Measurements from ENCODE around the gene E2F3. TPM values are rescaled to one million over a fixed set of nuclear protein-coding genes. Genes with fewer than 3 reads are reported as not detected.

The E2F3 gene
- total RNA-seq, 4 donors from 2014 or later: 5.8 to 10.7 (median 9.1) TPM

GRCh38 chr6:20454204-20454824 is 52.6 kb downstream of the E2F3 start:
- TF ChIP-seq, protein P1, sequence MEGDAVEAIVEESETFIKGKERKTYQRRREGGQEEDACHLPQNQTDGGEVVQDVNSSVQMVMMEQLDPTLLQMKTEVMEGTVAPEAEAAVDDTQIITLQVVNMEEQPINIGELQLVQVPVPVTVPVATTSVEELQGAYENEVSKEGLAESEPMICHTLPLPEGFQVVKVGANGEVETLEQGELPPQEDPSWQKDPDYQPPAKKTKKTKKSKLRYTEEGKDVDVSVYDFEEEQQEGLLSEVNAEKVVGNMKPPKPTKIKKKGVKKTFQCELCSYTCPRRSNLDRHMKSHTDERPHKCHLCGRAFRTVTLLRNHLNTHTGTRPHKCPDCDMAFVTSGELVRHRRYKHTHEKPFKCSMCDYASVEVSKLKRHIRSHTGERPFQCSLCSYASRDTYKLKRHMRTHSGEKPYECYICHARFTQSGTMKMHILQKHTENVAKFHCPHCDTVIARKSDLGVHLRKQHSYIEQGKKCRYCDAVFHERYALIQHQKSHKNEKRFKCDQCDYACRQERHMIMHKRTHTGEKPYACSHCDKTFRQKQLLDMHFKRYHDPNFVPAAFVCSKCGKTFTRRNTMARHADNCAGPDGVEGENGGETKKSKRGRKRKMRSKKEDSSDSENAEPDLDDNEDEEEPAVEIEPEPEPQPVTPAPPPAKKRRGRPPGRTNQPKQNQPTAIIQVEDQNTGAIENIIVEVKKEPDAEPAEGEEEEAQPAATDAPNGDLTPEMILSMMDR (IDR thresholded peaks at IDR 0.05): no peak
- no peak for DNase-seq (ENCODE audit: low spot score)
- no peak for ATAC-seq (ENCODE audit: low FRiP score)

DNA sequence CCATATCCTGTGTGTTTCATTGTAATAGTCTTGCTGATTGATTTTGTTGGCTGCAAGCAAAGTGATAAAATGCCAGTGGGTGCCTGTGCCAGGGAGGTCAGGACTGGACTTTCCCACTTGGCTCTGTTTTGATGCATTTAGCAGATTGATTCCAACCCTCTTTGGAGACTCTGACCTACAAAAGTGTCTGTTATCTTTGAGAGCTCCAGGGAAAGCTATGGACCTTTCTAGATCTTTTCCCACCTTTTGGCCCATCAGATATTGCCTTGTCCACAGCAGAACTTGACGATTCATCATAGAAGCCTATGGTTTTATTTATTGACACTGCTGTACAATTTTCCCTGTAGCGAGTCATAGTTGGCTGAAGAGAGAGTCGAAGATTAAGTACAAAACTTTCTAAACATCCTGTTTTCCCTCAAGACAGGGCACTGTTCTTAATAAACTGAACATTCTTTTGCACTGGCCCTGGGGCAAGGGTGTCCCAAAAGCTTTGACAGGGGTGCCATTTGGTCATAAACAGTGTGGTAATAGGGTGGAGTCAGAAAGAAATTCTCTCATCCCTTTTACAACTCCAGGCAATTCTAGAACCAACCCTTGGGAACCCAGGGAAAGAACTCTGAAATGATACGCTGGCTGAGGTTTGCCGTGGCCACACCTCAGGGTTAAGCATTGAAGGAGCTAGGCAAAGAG is 53.7 kb downstream of the E2F3 start:
- TF ChIP-seq, protein P1 (IDR thresholded peaks at IDR 0.05): no peak
- DNase-seq (ENCODE audit: low spot score) (no peak), ATAC-seq (ENCODE audit: low FRiP score) (no peak)

DNA sequence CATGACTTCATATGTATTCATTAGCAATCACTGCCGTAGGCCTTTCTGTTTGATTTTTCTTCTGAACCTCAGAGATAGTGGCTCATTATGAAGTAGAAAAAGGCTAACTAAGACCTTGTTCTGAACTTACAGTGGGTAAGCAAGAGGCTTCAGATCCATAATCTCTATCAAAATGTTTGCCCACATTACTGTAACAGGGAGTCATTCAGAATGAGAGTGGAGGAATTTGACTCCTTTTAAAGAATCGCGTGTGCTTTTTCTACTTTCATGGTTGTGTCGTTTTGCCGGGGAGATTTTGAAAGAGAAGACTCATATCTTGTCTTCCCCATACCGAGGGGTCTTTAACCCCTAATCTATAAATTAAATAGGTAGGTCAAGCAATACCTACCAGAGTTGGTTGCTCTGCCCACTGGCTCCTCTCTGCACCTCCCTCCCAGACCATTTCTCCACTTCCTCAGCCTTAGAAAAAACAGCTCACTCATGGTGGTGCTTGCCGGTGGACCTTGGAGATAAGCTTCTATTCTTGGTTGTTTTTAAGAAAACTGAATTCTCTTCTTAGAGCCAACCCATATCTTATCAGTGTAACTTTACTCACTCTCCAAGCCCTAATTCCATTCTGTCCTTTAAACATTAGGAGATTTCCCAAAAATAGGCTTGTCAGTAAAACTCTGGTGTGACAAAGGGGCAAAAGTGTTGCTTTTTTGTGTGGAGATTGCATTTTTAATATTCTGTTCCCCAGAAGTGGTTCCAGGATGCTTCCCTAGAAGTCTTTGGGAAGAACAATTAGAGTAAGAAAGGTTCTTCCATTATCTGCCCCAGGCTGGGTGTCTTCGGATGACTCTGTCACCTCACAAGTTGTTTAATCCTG is 56.6 kb downstream of the E2F3 start:
- no peak for ATAC-seq (ENCODE audit: low FRiP score)
- DNase-seq (ENCODE audit: low spot score): no peak
- TF ChIP-seq, protein P1 (IDR thresholded peaks at IDR 0.05): no peak

GRCh38 chr6:20459682-20460081 is 58.0 kb downstream of the E2F3 start:
- ATAC-seq (ENCODE audit: low FRiP score): no peak
- DNase-seq (ENCODE audit: low spot score): no peak
- TF ChIP-seq, protein P1 (IDR thresholded peaks at IDR 0.05): no peak

GRCh38 chr6:20461576-20461975 is 59.9 kb downstream of the E2F3 start:
- TF ChIP-seq, protein P1 (IDR thresholded peaks at IDR 0.05): no peak
- ATAC-seq (ENCODE audit: low FRiP score): no peak
- no peak for DNase-seq (ENCODE audit: low spot score)

GRCh38 chr6:20463396-20463795 is 61.7 kb downstream of the E2F3 start:
- ATAC-seq (ENCODE audit: low FRiP score) (no peak), DNase-seq (ENCODE audit: low spot score) (no peak)
- TF ChIP-seq, protein P1 (IDR thresholded peaks at IDR 0.05): no peak

Data from omental fat pad (tissue), 4 donors.